Liver (tissue), 3 donors: ENCODE results near the gene CDK11B.
"Not testable (repeated sequence)": the region's sequence is repeated elsewhere in the genome, so short reads cannot be mapped to it uniquely, and the experiment has no call there.

Experiments used
- CTCF ChIP-seq: fragments of 150-350 bp; IDR thresholded peaks from 2 replicates; pipeline ENCODE4 v1.5.1; 2017; ENCODE audit warnings: improper control_type of control experiment, low read depth, low read length; ENCODE audit not compliant: missing input control
- JUND ChIP-seq, 2 donors: IDR thresholded peaks; 2 replicates each; pipeline ENCODE4 v1.6.1; 2016; ENCODE audit warnings: antibody characterized with exemption in 2 of 2
- YY1 ChIP-seq: IDR thresholded peaks from 2 replicates; pipeline ENCODE4 v1.6.1; 2016; ENCODE audit warnings: antibody characterized with exemption, mild to moderate bottlenecking
- ZBTB33 ChIP-seq: IDR thresholded peaks from 2 replicates; pipeline ENCODE4 v1.6.1; 2016; ENCODE audit warnings: antibody characterized with exemption
- donor health status: healthy.
- donor health status: healthy.

GRCh38 chr1:1705623-1706022 lies 46.8 kb upstream of the CDK11B start:
- not testable (repeated sequence) for TF ChIP-seq ZBTB33; CTCF; JUND (IDR thresholded peaks at IDR 0.05); YY1
